NCI-H1436 (cell line): ENCODE measurements around the gene DIP2A.
"Not testable (repeated sequence)": the region's sequence is repeated elsewhere in the genome, so short reads cannot be mapped to it uniquely, and the experiment has no call there.

Source experiments
- DNase-seq: peaks from one replicate; lab custom pipeline; 2025; lab: John Stamatoyannopoulos, UW

DIP2A gene

DNA sequence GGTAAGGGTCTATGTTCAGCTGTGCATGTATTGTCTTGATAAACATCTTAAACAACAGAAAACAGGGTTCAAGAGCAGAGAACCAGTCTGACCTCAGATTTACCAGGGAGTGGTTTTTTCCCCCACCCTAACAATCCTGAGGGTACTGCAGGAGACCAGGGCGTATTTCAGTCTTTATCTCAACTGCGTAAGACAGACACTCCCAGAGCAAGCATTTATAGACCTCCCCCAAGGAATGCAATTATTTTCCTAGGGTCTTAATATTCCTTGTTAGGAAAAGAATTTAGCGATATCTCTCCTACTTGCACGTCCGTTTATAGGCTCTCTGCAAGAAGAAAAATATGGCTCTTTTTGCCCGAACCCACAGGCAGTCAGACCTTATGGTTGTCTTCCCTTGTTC is 9.8 kb upstream of the DIP2A start:
- DNase-seq = not testable (repeated sequence)

DNA sequence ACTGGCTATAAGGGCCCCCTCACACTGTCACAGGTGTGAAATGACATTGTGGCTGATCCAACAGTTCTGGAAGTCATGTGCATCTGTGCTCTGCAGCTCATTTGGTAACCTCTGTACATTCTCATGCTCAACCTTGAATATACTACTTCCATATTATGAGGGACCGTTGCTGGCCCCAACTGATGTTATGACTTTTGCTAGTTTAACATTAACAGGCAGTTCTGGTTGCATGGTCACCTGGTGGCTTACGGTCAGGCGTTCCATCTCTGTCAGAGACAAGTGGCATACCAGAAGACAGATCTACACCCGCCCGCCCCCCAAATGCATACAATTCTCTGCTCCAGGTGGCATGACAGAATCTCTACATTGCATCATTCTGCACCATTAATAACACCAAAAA is 6.0 kb upstream of the DIP2A start:
- DNase-seq = no peak

- DNase-seq = no peak
These were observed 4.5 kb upstream of the DIP2A start for GRCh38 chr21:46454142-46454541.

GRCh38 chr21:46454634-46455390 is 3.9 kb upstream of the DIP2A start:
- no peak for DNase-seq

DNA sequence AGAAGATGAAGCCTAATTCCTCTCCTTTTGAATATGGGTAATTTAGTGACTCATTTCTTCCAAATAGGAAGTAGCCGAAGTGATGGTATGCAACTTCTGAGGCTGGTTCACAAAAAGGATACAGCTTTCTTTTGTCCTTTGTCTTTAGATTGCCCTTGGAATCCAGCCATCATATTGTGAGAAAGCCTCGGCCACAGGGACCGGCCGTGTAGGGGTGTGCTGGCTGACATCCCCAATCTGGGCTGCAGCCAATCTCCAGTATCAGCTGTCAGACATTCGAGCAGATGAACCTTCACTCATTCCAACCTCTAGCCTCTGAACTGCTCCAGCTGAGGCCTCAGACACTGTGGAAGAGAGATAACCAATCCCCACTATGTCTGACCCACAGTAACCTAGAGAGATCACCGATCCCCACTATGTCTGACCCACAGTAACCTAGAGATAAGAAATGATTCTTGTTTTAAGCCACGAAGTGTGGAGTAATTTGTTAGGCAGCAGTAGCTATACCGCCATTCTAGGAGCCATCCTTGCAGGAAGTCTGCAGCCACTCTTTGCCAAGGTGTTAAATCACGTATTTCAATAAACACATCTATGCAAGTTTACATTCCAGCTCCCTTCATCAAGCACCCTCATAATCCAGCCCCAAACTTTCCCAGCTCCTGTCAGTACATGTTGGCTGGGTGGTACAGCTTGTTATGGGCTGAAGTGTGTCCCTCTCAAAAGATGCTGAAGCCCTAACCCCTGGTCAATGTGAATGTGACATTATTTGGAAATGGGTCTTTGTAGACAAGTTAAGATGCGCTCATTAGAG is 2.9 kb upstream of the DIP2A start:
- no peak for DNase-seq

DNA sequence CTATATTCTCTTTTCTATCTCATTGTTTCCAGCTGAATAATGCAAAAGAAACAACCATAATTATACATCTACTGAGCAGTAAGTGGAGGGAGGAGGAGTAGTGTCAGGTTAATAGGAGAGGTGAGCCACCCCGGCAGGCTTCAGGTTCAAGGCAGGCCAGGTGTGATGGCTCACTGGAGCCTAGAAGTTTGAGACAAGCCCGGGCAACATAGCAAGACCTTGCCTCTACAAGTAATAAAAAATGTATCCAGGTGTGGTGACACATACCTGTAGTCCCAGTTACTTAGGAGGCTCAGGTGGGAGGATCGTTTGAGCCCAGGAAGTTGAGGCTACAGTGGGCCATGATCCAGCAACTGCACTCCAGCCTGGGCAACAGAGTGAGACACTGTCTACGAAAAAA is 1.9 kb upstream of the DIP2A start:
- no peak for DNase-seq

- peak; percentile 8 for DNase-seq
These were observed 833 bp upstream of the DIP2A start for GRCh38 chr21:46457801-46458314.

GRCh38 chr21:46459024-46459355 is 299 bp downstream of the DIP2A start:
- no peak for DNase-seq

GRCh38 chr21:46459356-46460112 is 843 bp downstream of the DIP2A start:
- DNase-seq = no peak

GRCh38 chr21:46461909-46462308 is 3.2 kb downstream of the DIP2A start:
- DNase-seq = no peak

DNA sequence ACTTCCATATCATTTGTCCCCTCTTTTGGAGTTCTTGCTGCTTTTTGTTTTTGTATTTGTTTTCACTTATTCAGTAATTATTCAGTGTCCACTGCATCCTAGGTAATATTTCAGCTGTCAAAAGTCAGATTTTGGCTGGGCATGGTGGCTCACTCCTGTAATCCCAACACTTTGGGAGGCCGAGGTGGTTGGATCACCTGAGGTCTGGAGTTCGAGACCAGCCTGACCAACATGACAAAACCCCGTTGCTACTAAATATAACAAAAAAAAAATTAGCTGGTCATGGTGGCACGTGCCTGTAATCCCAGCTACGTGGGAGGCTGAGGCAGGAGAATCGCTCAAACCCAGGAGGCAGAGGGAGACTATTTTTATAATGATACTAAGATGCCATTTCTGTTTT is 6.5 kb downstream of the DIP2A start:
- DNase-seq = not testable (repeated sequence)

- no peak for DNase-seq
These were observed 7.0 kb downstream of the DIP2A start for GRCh38 chr21:46465651-46466050.

DNA sequence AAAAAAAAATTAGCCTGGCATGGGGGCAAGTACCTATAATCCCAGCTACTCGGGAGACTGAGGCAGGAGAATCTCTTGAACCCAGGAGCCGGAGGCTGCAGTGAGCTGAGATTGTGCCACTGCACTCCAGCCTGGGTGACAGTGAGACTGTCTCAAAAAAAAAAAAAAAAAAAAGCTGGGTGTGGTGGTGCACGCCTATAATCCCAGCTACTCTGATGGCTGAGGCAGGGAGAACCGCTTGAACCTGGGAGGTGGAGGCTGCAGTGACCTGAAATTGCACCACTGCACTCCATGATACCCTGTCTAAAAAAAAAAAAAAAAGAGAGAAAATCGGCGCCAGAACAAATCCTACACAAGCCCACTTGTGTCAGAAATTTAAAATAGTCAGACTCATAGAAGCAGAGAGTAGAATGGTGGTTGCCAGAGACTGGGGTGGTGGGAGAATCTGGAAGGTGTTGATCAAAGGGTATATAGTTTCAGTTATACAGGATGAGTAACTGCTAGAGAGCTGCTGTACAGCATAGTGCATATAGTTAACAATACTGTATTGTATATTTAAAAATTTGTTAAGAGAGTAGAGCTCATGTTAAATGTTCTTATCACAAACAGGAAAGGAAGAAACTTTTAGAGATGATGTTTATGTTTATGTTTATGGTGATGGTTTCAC is 9.6 kb downstream of the DIP2A start:
- no peak for DNase-seq

DNA sequence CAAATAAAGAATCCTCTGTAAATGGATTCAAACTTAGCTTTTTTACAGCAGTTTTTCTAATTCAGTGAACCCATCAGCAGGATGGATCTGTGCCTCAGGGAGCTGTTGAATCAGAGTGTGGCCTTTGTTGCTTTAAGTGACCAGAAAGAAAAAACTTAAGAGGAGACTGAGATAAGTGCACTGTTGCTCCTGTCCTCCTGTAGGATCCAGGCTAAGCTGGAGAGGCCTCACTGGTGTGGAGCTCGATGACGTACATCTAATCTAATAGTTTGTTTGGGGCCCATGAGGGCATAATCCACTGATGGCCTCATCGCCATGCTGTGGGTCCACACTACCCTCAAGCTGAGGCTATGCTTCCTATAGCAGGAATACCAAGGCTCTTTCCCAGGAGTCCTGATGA is 10.6 kb downstream of the DIP2A start:
- DNase-seq = no peak

DNA sequence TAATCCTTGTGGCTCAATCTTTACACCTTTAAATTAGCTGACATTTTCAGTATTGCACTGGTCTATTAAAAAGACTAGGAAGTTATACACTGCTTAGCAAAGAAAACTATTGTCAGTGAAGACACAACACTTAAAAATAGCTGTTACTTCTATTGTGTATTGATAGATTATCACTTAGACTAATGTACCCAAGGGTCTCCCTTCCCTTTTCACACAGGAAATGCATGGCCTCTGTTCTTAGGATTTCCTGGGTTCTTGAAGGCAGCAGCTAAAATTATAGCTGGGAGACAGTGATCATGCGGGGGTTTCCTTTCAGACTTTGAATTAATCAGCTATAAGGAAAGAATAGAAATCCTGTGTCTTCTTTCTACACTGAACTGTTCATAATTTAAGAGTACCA is 12.8 kb downstream of the DIP2A start:
- DNase-seq = no peak

DNA sequence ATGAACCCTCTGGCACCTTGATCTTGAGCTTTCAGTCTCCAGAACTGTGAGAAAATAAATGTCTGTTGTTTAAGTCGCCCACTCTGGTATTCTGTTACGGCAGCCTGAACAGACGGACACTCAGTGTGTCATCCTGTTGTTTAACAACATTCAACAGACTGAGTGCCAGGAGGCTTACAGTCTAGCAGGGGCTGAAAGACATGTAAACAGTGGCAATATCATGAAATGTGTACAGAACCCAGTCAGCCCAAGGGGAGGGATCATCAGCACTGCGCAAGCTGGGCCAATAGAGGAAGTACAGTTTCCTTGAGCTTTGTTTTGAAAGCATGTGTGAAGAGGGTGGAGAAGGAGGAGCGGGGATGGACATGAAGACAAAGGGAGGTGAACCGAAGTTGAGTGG is 13.6 kb downstream of the DIP2A start:
- no peak for DNase-seq

GRCh38 chr21:46474382-46474781 is 15.7 kb downstream of the DIP2A start:
- no peak for DNase-seq

GRCh38 chr21:46475296-46475695 is 16.6 kb downstream of the DIP2A start:
- no peak for DNase-seq

DNA sequence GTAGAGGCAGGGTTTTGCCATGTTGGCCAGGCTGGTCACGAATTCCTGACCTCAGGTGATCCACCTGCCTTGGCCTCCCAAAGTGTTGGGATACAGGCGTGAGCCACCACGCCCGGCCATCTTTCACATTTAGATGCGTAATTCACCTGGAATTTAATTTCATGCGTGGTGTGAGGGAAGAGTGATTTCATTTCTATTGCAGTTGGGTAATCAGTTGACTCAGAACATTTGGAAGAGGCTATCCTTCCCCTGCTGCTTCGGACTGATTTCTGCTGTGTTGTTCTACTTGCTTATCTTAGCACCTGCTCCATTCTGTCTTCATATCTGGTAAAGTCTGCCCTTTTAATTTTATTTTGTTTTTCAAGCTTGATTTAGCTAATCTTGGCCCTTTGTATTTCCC is 19.1 kb downstream of the DIP2A start:
- DNase-seq = no peak

DNA sequence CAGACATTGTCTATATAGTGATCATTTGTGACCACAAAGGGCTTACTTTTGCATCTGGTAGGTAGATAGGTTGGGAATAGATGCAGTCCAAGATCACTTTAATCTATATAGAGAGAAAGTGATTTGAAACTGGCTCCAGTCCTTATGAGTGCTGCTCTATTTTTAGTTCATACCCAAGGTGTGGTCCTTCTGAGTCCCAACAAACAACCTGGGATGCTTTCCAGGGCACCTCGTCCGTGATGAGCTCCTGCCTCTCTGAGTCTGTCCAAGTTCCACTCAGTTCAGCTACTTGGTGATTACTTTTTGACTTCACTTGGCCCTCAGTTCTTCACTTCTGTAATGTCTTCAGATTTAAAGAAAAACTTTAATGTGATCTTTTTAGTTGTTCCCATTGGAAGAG is 20.2 kb downstream of the DIP2A start:
- DNase-seq = no peak

- no peak for DNase-seq
These were observed 21.8 kb downstream of the DIP2A start for GRCh38 chr21:46480466-46480865.

DNA sequence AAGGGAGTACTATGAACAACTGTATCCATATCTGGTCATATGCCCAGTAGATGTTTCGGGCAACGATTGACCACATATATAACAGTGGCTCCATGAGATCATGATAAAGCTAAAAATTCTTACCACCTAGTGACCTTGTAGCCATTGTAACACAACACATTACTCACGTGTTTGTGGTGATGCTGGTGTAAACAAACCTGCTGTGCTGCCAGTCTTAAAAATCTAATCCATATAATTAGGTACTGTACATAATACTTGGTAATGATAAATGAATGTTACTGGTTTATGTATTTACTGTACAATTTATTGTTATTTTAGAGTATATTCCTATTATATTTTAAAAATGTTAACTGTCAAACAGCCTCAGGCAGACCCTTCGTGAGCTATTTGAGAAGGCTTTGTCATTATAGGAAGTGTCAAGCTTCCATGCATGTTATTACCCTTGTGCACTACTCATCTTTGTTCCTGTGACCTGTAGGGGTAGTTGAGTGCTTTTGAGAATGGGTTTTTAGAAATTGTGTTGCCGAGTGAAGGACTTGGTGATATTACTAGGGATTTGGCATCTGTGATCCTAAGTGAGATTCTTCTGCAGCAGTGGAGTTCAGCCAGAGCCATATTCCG is 23.6 kb downstream of the DIP2A start:
- no peak for DNase-seq
